Panc1 (cell line): ENCODE results near the gene BCAS3. TPM values are rescaled to one million over a fixed set of nuclear protein-coding genes. Genes with fewer than 3 reads are reported as not detected.

ENCODE experiments used
- ATAC-seq: fragments of 200-7000 bp; cut with Tn5 transposase; 2 replicates; pipeline ENCODE4 v1.9.1; 2020; ENCODE audit warnings: mild to moderate bottlenecking, moderate library complexity
- BruUV-seq: library from RNA; stranded (reverse); fragments of 400-500 nt; replicated peaks from 2 replicates; lab custom pipeline; 2021; lab: Mats Ljungman, UMichigan
- CTCF ChIA-PET: fragments of 300-600 bp; sonication (Branson Sonifier 250); formaldehyde crosslinking; loops from one replicate; lab custom pipeline; 2022; ENCODE audit warnings: antibody characterized with exemption; lab: Charles Lee
- POLR2A ChIA-PET: fragments of 300-600 bp; sonication (Branson Sonifier 250); formaldehyde crosslinking; loops from one replicate; lab custom pipeline; 2022; ENCODE audit warnings: antibody characterized with exemption; lab: Charles Lee
- DNase-seq: peaks from one replicate; pipeline ENCODE4 v3.0.0-alpha.2; 2010; ENCODE audit warnings: low read depth, low spot score
- H3K27ac ChIP-seq: 2 replicates; pipeline ENCODE4 v1.5.1; 2011; ENCODE audit warnings: mild to moderate bottlenecking, low read length, inconsistent platforms
- H3K27me3 ChIP-seq: fragments of 200-500 bp; sonication (Bioruptor generic); 2 replicates; pipeline ENCODE4 v1.6.0; 2014; ENCODE audit warnings: low read length, inconsistent platforms; ENCODE audit not compliant: control insufficient read depth, insufficient read depth
- H3K36me3 ChIP-seq: fragments of 200-500 bp; sonication (Bioruptor generic); 2 replicates; pipeline ENCODE4 v1.5.1; 2014; ENCODE audit warnings: inconsistent platforms, mild to moderate bottlenecking, low read length, moderate library complexity; ENCODE audit not compliant: control insufficient read depth, insufficient read depth
- H3K4me1 ChIP-seq: 2 replicates; pipeline ENCODE4 v1.5.1; 2011; ENCODE audit warnings: inconsistent platforms, mild to moderate bottlenecking, low read length, moderate library complexity; ENCODE audit not compliant: control insufficient read depth, insufficient read depth
- H3K4me3 ChIP-seq, 2 experiments: 2 replicates each; pipeline ENCODE4 v1.5.1; 2011 to 2012; ENCODE audit warnings: low read depth in 2 of 2, low read length in 2 of 2, mild to moderate bottlenecking in 2 of 2, inconsistent platforms in 1 of 2, moderate library complexity in 1 of 2
- H3K9me3 ChIP-seq: fragments of 200-500 bp; sonication (Bioruptor generic); 2 replicates; pipeline ENCODE4 v1.5.1; 2014; ENCODE audit warnings: low read depth, mild to moderate bottlenecking, inconsistent platforms, low read length, moderate library complexity; ENCODE audit not compliant: control insufficient read depth, insufficient read depth
- POLR2AphosphoS5 ChIP-seq: IDR thresholded peaks from 2 replicates; pipeline ENCODE4 v1.6.1; 2012; ENCODE audit warnings: mild to moderate bottlenecking, low read depth, low read length, moderate library complexity
- SIN3A ChIP-seq: IDR thresholded peaks from 2 replicates; pipeline ENCODE4 v1.6.1; 2012; ENCODE audit warnings: low read depth, mild to moderate bottlenecking, low read length, moderate library complexity, borderline replicate concordance; ENCODE audit not compliant: insufficient read depth
- TCF7L2 ChIP-seq: IDR thresholded peaks from 2 replicates; pipeline ENCODE4 v1.6.1; 2011; ENCODE audit warnings: mild to moderate bottlenecking, low read depth, low read length, inconsistent platforms
- in situ Hi-C: cut with HindIII; loops from 2 replicates; pipeline ENCODE4 v1.10.0; 2016; ENCODE audit warnings: low sequenced_read_pairs, low pct_unique_long_range_greater_than_20kb
- intact Hi-C: fragments of 100-400 bp; cut with micrococcal nuclease; formaldehyde crosslinking; loops from one replicate; pipeline ENCODE4 v1.10.0; 2022; ENCODE audit not compliant: unreplicated experiment
- total RNA-seq: library from RNA; stranded (reverse); gene quantifications from one replicate; pipeline ENCODE4 v1.2.1, GENCODE V29; 2021; ENCODE audit not compliant: unreplicated experiment
- TF ChIP-seq, protein P1 (sequence below), 2 experiments: IDR thresholded peaks; 2 replicates each; pipeline ENCODE4 v1.6.1; 2011 to 2012; ENCODE audit warnings: low read depth in 2 of 2, control low read depth in 1 of 2, low read length in 1 of 2, mild to moderate bottlenecking in 1 of 2, moderate library complexity in 1 of 2; ENCODE audit not compliant: insufficient read depth in 1 of 2
- TF ChIP-seq, protein P2 (sequence below): fragments of 450-650 bp; IDR thresholded peaks from 2 replicates; pipeline ENCODE4 v1.5.1; 2017; ENCODE audit warnings: mild to moderate bottlenecking

Gene BCAS3
- total RNA-seq, 1 experiment from 2014 or later: 9.3 TPM

DNA sequence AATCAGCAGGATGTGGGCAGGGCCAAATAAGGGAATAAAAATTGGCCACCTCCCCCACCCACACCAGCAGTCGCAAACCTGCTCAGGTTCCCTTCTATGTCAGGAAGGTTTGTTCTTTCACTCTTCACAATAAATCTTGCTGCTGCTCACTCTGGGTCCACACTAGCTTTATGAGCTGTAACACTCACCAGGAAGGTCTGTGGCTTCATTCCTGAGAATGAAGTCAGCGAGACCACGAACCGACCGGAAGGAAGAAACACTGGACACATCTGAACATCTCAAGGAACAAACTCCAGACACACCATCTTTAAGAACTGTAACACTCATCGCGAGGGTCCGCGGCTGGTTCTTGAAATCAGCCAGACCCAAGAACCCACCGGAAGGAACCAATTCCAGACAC is 606.5 kb downstream of the BCAS3 start:
- POLR2A ChIA-PET: no interaction called here
- no peak overlapping the region for H3K27ac ChIP-seq
- no peak overlapping the region for H3K4me3 ChIP-seq
- TF ChIP-seq SIN3A: no peak
- TF ChIP-seq, protein P1, sequence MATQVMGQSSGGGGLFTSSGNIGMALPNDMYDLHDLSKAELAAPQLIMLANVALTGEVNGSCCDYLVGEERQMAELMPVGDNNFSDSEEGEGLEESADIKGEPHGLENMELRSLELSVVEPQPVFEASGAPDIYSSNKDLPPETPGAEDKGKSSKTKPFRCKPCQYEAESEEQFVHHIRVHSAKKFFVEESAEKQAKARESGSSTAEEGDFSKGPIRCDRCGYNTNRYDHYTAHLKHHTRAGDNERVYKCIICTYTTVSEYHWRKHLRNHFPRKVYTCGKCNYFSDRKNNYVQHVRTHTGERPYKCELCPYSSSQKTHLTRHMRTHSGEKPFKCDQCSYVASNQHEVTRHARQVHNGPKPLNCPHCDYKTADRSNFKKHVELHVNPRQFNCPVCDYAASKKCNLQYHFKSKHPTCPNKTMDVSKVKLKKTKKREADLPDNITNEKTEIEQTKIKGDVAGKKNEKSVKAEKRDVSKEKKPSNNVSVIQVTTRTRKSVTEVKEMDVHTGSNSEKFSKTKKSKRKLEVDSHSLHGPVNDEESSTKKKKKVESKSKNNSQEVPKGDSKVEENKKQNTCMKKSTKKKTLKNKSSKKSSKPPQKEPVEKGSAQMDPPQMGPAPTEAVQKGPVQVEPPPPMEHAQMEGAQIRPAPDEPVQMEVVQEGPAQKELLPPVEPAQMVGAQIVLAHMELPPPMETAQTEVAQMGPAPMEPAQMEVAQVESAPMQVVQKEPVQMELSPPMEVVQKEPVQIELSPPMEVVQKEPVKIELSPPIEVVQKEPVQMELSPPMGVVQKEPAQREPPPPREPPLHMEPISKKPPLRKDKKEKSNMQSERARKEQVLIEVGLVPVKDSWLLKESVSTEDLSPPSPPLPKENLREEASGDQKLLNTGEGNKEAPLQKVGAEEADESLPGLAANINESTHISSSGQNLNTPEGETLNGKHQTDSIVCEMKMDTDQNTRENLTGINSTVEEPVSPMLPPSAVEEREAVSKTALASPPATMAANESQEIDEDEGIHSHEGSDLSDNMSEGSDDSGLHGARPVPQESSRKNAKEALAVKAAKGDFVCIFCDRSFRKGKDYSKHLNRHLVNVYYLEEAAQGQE (IDR thresholded peaks at IDR 0.05; ENCODE audit: insufficient read depth in 1 of 2, low read depth in 2 of 2, low read length in 1 of 2): no peak
- no peak for TF ChIP-seq TCF7L2
- TF ChIP-seq, protein P2, sequence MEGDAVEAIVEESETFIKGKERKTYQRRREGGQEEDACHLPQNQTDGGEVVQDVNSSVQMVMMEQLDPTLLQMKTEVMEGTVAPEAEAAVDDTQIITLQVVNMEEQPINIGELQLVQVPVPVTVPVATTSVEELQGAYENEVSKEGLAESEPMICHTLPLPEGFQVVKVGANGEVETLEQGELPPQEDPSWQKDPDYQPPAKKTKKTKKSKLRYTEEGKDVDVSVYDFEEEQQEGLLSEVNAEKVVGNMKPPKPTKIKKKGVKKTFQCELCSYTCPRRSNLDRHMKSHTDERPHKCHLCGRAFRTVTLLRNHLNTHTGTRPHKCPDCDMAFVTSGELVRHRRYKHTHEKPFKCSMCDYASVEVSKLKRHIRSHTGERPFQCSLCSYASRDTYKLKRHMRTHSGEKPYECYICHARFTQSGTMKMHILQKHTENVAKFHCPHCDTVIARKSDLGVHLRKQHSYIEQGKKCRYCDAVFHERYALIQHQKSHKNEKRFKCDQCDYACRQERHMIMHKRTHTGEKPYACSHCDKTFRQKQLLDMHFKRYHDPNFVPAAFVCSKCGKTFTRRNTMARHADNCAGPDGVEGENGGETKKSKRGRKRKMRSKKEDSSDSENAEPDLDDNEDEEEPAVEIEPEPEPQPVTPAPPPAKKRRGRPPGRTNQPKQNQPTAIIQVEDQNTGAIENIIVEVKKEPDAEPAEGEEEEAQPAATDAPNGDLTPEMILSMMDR: no peak
- TF ChIP-seq POLR2AphosphoS5: no peak
- peak; percentile 55; the same call in 1 of the 2 replicates for ATAC-seq
- no peak for DNase-seq
- in situ Hi-C loops: no loop called here
- intact Hi-C loops: no loop called here
- BruUV-seq: no TSS peak
- peaks cover 11% of the 10 kb centered on the region for H3K4me1 ChIP-seq
- CTCF ChIA-PET: interaction anchor here (0.6 kb wide), 1 partner anchor 462 kb away, joined by 3 read pairs; no protein-coding TSS in a partner anchor
- no peaks in the 10 kb centered on the region for H3K27me3 ChIP-seq
- H3K36me3 ChIP-seq: no peaks in the 10 kb centered on the region
- no peaks in the 10 kb centered on the region for H3K9me3 ChIP-seq

DNA sequence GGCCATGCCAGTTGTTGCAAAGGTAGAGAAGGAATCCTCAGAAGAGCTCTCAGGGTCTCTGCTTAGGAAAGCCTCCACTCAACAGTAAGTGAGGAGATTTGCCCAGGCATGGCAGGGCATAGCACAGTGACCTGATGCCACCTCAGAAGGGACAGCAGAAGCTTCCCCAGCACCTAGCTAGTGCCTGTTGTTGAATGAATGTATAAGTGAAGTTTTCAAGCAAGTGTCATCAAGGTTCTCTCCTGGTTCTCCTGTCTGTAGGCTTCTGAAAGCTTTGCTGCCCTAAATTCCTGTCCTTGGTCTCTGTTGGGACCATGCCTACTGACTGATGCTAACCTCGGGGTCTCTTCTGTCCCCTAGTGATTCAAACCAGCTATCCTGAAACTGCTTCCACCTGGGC is 607.1 kb downstream of the BCAS3 start:
- ChIA-PET POLR2A (interaction anchor here (0.7 kb wide), 1 partner anchor 107 kb away, joined by 7 read pairs; no protein-coding TSS in a partner anchor), CTCF (interaction anchor here (0.7 kb wide), 1 partner anchor 83 kb away, joined by 4 read pairs; no protein-coding TSS in a partner anchor)
- Histone ChIP-seq H3K4me3 (no peak overlapping the region), H3K9me3 (no peaks in the 10 kb centered on the region), H3K27ac (peak overlapping the region; percentile 12; the same call in 1 of the 2 replicates), H3K27me3 (no peaks in the 10 kb centered on the region), H3K4me1 (peaks cover 17% of the 10 kb centered on the region), H3K36me3 (no peaks in the 10 kb centered on the region)
- in situ Hi-C loops (no loop called here), intact Hi-C loops (no loop called here)
- DNase-seq: no peak
- peak; percentile 26; the same call in 1 of the 2 replicates for ATAC-seq
- no TSS peak for BruUV-seq
- TF ChIP-seq SIN3A: no peak
